DND-41 (cell line): ENCODE results near the gene NANS.

Source experiments
- ATAC-seq: fragments of 200-7000 bp; cut with Tn5 transposase; 3 replicates; pipeline ENCODE4 v1.9.1; 2021; ENCODE audit warnings: low read depth; ENCODE audit not compliant: insufficient read depth
- DNase-seq: peaks from one replicate; pipeline ENCODE4 v3.0.0-alpha.2; 2020
- H2AFZ ChIP-seq: 2 replicates; pipeline ENCODE4 v1.6.0; 2012; ENCODE audit warnings: low read depth, low read length
- H3K27ac ChIP-seq: 2 replicates; pipeline ENCODE4 v1.5.1; 2012; ENCODE audit warnings: low read length, inconsistent platforms
- H3K27me3 ChIP-seq: fragments of 200-600 bp; sonication (generic); 2 replicates; pipeline ENCODE4 v1.6.0; 2012; ENCODE audit warnings: low read length, mild to moderate bottlenecking, inconsistent platforms; ENCODE audit not compliant: insufficient read depth, poor library complexity
- H3K36me3 ChIP-seq: 2 replicates; pipeline ENCODE4 v1.5.1; 2012; ENCODE audit warnings: low read length, inconsistent platforms; ENCODE audit not compliant: insufficient read depth
- H3K4me1 ChIP-seq: 2 replicates; pipeline ENCODE4 v1.5.1; 2012; ENCODE audit warnings: mild to moderate bottlenecking, low read length; ENCODE audit not compliant: insufficient read depth
- H3K4me2 ChIP-seq: 2 replicates; pipeline ENCODE4 v1.6.0; 2012; ENCODE audit warnings: mild to moderate bottlenecking, moderate library complexity, low read length, inconsistent platforms; ENCODE audit not compliant: insufficient read depth
- H3K4me3 ChIP-seq, 2 experiments: fragments of 200-600 bp in 1 of 2; shearing (Covaris generic) in 1 of 2; 2 replicates each; pipeline ENCODE4 v1.5.1; 2012 to 2016; ENCODE audit warnings: inconsistent platforms in 2 of 2, low read length in 2 of 2, mild to moderate bottlenecking in 2 of 2, low read depth in 1 of 2, moderate library complexity in 1 of 2
- H3K79me2 ChIP-seq: 2 replicates; pipeline ENCODE4 v1.6.0; 2012; ENCODE audit warnings: low read length, inconsistent platforms; ENCODE audit not compliant: insufficient read depth
- H3K9ac ChIP-seq: 2 replicates; pipeline ENCODE4 v1.6.0; 2012; ENCODE audit warnings: low read depth, mild to moderate bottlenecking, inconsistent platforms, low read length, moderate library complexity
- H3K9me3 ChIP-seq: 2 replicates; pipeline ENCODE4 v1.5.1; 2012; ENCODE audit warnings: low read length, moderate library complexity, mild to moderate bottlenecking, inconsistent platforms; ENCODE audit not compliant: insufficient read depth, severe bottlenecking
- H4K20me1 ChIP-seq: 2 replicates; pipeline ENCODE4 v1.6.0; 2012; ENCODE audit warnings: low read length; ENCODE audit not compliant: insufficient read depth
- EZH2 ChIP-seq: IDR thresholded peaks from 3 replicates; pipeline ENCODE4 v1.6.1; 2012; ENCODE audit warnings: borderline replicate concordance, low read depth, mild to moderate bottlenecking, moderate library complexity, low read length, inconsistent platforms; ENCODE audit not compliant: severe bottlenecking
- TF ChIP-seq, protein P1 (sequence below): IDR thresholded peaks from 2 replicates; pipeline ENCODE4 v1.5.1; 2012; ENCODE audit warnings: borderline replicate concordance, low read length, moderate library complexity, mild to moderate bottlenecking; ENCODE audit not compliant: poor library complexity, severe bottlenecking; ENCODE audit errors: extremely low read depth

NANS gene, protein sequence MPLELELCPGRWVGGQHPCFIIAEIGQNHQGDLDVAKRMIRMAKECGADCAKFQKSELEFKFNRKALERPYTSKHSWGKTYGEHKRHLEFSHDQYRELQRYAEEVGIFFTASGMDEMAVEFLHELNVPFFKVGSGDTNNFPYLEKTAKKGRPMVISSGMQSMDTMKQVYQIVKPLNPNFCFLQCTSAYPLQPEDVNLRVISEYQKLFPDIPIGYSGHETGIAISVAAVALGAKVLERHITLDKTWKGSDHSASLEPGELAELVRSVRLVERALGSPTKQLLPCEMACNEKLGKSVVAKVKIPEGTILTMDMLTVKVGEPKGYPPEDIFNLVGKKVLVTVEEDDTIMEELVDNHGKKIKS

DNA sequence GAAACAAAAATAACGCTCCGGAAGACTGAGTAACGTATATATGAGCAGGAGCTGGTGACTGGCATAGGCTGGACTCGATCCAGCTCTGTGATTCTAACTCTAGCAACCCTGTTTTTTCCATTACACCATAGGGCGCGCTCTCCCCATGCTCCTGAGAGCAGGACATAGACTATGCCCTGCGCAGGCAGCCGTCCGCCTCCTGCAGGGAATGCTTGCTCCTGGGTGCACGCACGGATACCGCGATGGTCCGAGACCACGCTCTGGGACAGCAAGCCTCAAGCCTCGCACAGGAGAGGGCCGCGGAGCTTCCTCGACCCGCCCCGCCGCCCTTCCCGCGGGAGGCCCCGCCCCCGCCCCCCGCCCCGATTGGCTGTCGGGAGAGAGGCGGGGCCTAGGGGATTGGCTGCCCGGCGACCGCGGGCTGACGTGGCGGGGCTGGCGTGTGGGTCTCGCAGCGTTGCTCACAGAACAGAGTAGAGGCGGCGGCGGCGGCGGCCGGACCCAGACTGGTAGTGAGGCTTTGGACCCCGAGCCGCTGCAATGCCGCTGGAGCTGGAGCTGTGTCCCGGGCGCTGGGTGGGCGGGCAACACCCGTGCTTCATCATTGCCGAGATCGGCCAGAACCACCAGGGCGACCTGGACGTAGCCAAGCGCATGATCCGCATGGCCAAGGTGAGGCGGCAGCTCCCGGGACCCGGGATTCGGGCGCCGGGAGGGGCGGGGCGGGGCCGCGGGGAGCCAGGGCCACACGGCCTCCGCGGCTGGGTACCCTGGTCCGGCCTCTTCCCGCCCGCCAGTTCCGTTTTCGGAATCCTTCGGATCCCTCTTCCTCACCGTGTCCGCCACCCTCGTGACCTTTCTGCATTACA is at the start of gene NANS:
TSS of gene NANS (plus strand) at position 464 of the 869 bp plus-strand sequence. CDS start at position 541, 77 bp downstream.
- H3K27ac ChIP-seq = peak within 1 kb of the TSS; percentile 92
- TF ChIP-seq, protein P1, sequence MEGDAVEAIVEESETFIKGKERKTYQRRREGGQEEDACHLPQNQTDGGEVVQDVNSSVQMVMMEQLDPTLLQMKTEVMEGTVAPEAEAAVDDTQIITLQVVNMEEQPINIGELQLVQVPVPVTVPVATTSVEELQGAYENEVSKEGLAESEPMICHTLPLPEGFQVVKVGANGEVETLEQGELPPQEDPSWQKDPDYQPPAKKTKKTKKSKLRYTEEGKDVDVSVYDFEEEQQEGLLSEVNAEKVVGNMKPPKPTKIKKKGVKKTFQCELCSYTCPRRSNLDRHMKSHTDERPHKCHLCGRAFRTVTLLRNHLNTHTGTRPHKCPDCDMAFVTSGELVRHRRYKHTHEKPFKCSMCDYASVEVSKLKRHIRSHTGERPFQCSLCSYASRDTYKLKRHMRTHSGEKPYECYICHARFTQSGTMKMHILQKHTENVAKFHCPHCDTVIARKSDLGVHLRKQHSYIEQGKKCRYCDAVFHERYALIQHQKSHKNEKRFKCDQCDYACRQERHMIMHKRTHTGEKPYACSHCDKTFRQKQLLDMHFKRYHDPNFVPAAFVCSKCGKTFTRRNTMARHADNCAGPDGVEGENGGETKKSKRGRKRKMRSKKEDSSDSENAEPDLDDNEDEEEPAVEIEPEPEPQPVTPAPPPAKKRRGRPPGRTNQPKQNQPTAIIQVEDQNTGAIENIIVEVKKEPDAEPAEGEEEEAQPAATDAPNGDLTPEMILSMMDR = no peak
- no peak for TF ChIP-seq EZH2
- DNase-seq (peak; percentile 90), ATAC-seq (peak; percentile 93)
- no peaks in the 10 kb centered on the region for H3K9me3 ChIP-seq
- H3K9ac ChIP-seq = peak within 1 kb of the TSS; percentile 69
- peaks cover 27% of the 10 kb centered on the region for H3K4me1 ChIP-seq
- peak within 1 kb of the TSS; percentile 97 for H2AFZ ChIP-seq
- peak within 1 kb of the TSS; percentile 36 to 63 for H3K4me3 ChIP-seq
- no peaks in the 10 kb centered on the region for H3K27me3 ChIP-seq
- peaks cover 24% of the 10 kb centered on the region for H3K79me2 ChIP-seq
- no peaks in the 10 kb centered on the region; the same call in 1 of the 2 replicates for H4K20me1 ChIP-seq
- peak within 1 kb of the TSS; percentile 97 for H3K4me2 ChIP-seq
- peaks cover 8% of the 10 kb centered on the region for H3K36me3 ChIP-seq

DNA sequence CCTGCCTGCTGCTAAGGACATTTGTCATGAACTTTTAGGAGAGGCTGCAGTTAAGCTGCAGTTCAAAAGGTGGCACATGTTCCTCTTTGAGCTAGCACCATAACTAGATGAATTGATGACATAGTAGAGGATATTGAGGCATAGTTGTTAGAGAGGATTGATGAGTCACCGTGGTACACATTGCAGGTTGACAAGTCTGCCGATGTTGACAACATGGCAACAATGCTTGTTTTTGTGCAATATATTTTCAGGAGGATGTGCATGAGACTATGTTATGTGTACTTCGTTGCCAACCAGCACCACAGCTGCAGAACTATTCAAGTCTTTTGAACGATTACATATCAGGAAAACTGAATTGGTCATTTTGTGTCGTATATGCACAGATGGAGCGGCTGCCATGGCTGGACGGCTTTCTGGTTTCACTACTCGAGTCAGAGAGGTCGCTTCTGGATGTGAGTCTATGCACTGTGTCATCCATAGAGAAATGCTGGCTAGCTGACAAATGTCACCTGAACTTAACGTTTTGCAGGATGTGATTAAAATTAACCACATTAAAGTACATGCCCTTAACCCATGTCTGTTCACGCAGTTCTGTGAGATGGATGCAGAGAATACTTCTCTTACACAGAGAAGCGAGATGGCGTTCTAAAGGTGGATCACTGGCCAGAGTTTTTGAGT is 49.1 kb upstream of the NANS start:
- peaks cover 100% of the 10 kb centered on the region for H3K36me3 ChIP-seq
- H3K79me2 ChIP-seq = peaks cover 85% of the 10 kb centered on the region
- no peak overlapping the region for H3K27ac ChIP-seq
- H3K9ac ChIP-seq = no peak overlapping the region
- ATAC-seq (no peak), DNase-seq (no peak)
- H3K4me3 ChIP-seq = no peak overlapping the region
- H4K20me1 ChIP-seq = peaks cover 87% of the 10 kb centered on the region
- H3K4me1 ChIP-seq = no peaks in the 10 kb centered on the region
- no peak overlapping the region for H3K4me2 ChIP-seq
- H2AFZ ChIP-seq = no peak overlapping the region
- TF ChIP-seq, protein P1 = no peak
- TF ChIP-seq EZH2 = no peak
- no peaks in the 10 kb centered on the region for H3K27me3 ChIP-seq
- no peaks in the 10 kb centered on the region for H3K9me3 ChIP-seq

DNA sequence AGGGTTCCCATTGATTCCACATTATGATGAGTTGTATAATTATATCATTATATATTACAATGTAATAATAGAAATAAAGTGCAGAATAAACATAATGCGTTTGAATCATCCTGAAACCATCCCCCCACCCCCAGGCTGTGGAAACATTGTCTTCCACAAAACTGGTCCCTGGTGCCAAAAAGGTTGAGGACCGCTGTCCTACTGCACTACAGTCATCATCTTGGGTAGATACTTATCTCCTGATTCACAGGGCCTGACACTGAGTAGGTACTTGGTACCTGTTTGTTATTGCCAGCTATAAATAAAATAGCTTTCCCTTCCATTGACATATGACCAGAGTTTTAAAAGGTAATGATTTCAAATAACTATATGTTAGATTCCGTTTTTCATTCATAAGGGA is 47.8 kb upstream of the NANS start:
- Histone ChIP-seq H3K9me3 (no peaks in the 10 kb centered on the region), H3K4me1 (no peaks in the 10 kb centered on the region), H3K27me3 (no peaks in the 10 kb centered on the region), H3K79me2 (peaks cover 72% of the 10 kb centered on the region), H3K4me3 (no peak overlapping the region), H3K9ac (no peak overlapping the region), H4K20me1 (peaks cover 80% of the 10 kb centered on the region), H3K27ac (no peak overlapping the region), H3K36me3 (peaks cover 100% of the 10 kb centered on the region), H2AFZ (no peak overlapping the region), H3K4me2 (no peak overlapping the region)
- DNase-seq (no peak), ATAC-seq (no peak)
- TF ChIP-seq, protein P1 = no peak
- TF ChIP-seq EZH2 = no peak
